GM12878 (cell line): ENCODE results near the gene CEACAM3. TPM values are rescaled to one million over a fixed set of nuclear protein-coding genes. Genes with fewer than 3 reads are reported as not detected.

Experiments used
- ATAC-seq: fragments of 200-7000 bp; cut with Tn5 transposase; 3 replicates; pipeline ENCODE4 v1.9.1; 2020; ENCODE audit warnings: mild to moderate bottlenecking, moderate library complexity
- BruUV-seq: library from RNA; stranded (reverse); fragments of 400-500 nt; replicated peaks from 2 replicates; lab custom pipeline; 2021; lab: Mats Ljungman, UMichigan
- CTCF ChIA-PET: fragments of 300-600 bp; sonication (Branson Sonifier 250); formaldehyde crosslinking; extraction: SDS; loops from one replicate; lab custom pipeline; 2021; ENCODE audit warnings: inconsistent platforms; lab: Yijun Ruan, JAX
- POLR2A ChIA-PET: fragments of 350-600 bp; formaldehyde crosslinking; extraction: SDS; loops from one replicate; lab custom pipeline; 2021; ENCODE audit warnings: inconsistent platforms; lab: Charles Lee
- RAD21 ChIA-PET: fragments of 300-600 bp; sonication (Branson Sonifier 250); formaldehyde crosslinking; loops from one replicate; lab custom pipeline; 2023; ENCODE audit warnings: antibody characterized with exemption; ENCODE audit not compliant: unreplicated experiment; lab: Charles Lee
- SMC1A ChIA-PET: fragments of 300-600 bp; sonication (Branson Sonifier 250); formaldehyde crosslinking; loops from one replicate; lab custom pipeline; 2023; ENCODE audit not compliant: unreplicated experiment, uncharacterized antibody; lab: Charles Lee
- DNase-seq: peaks from one replicate; pipeline ENCODE4 v3.0.0-alpha.2; 2011; ENCODE audit warnings: low read depth, low spot score
- FAIRE-seq: peaks from 3 replicates; lab custom pipeline; 2011; peaks lifted over from hg19 to GRCh38; lab: Jason Lieb, UNC
- H2AFZ ChIP-seq: 2 replicates; pipeline ENCODE4 v1.6.0; 2011; ENCODE audit warnings: low read depth, low read length, control low read depth; ENCODE audit not compliant: control insufficient read depth
- H3K27ac ChIP-seq: 2 replicates; pipeline ENCODE4 v1.5.1; 2011; ENCODE audit warnings: control low read depth; ENCODE audit not compliant: control insufficient read depth, insufficient read depth
- H3K27me3 ChIP-seq, 2 experiments: replicated peaks in 1 of 2; 2 replicates each; pipeline versions ENCODE4 v1.6.0 to v1.6.1; 2011; ENCODE audit warnings: low read length in 1 of 2; ENCODE audit not compliant: control insufficient read depth in 2 of 2, insufficient read depth in 2 of 2
- H3K36me3 ChIP-seq, 2 experiments: 2 replicates each; pipeline ENCODE4 v1.5.1; 2011; ENCODE audit warnings: low read length in 1 of 2; ENCODE audit not compliant: control insufficient read depth in 2 of 2, insufficient read depth in 2 of 2
- H3K4me1 ChIP-seq: 2 replicates; pipeline ENCODE4 v1.6.1; 2011; ENCODE audit warnings: mild to moderate bottlenecking, low read length, moderate library complexity, mixed read lengths; ENCODE audit not compliant: control insufficient read depth, insufficient read depth
- H3K4me2 ChIP-seq: 2 replicates; pipeline ENCODE4 v1.6.0; 2011; ENCODE audit warnings: control low read depth; ENCODE audit not compliant: control insufficient read depth, insufficient read depth
- H3K4me3 ChIP-seq: fragments of 200-600 bp; sonication (generic); 2 replicates; pipeline ENCODE4 v1.5.1; 2016
- H3K79me2 ChIP-seq: 2 replicates; pipeline ENCODE4 v1.6.0; 2011; ENCODE audit warnings: low read length; ENCODE audit not compliant: control insufficient read depth, insufficient read depth
- H3K9ac ChIP-seq: 2 replicates; pipeline ENCODE4 v1.8.0; 2011; ENCODE audit warnings: low read length, control low read depth, mixed read lengths; ENCODE audit not compliant: control insufficient read depth, insufficient read depth
- H3K9me3 ChIP-seq: replicated peaks from 3 replicates; pipeline ENCODE4 v1.5.1; 2011; ENCODE audit warnings: mild to moderate bottlenecking, low read length; ENCODE audit not compliant: control insufficient read depth, insufficient read depth
- H4K20me1 ChIP-seq: 2 replicates; pipeline ENCODE4 v1.6.0; 2011; ENCODE audit not compliant: control insufficient read depth, insufficient read depth
- CUX1 ChIP-seq: IDR thresholded peaks from 2 replicates; pipeline ENCODE4 v1.6.1; 2012; ENCODE audit warnings: improper control_type of control experiment, low read depth, low read length; ENCODE audit not compliant: insufficient replicate concordance
- IKZF1 ChIP-seq: fragments of 450-650 bp; conservative IDR thresholded peaks from 2 replicates; pipeline ENCODE4 v1.6.1; 2017; ENCODE audit warnings: antibody characterized with exemption, mild to moderate bottlenecking
- NRF1 ChIP-seq: conservative IDR thresholded peaks from 2 replicates; pipeline ENCODE4 v1.6.1; 2011; ENCODE audit warnings: mild to moderate bottlenecking, low read depth, low read length, improper control_type of control experiment
- RAD21 ChIP-seq: IDR thresholded peaks from 2 replicates; pipeline ENCODE4 v1.6.1; 2011; ENCODE audit warnings: mild to moderate bottlenecking, low read depth, low read length, moderate library complexity; ENCODE audit not compliant: insufficient read depth
- RBBP5 ChIP-seq: fragments of 200-600 bp; sonication (generic); conservative IDR thresholded peaks from 2 replicates; pipeline ENCODE4 v1.6.1; 2016
- SMAD1 ChIP-seq: fragments of 450-650 bp; IDR thresholded peaks from 2 replicates; pipeline ENCODE4 v1.6.1; 2018; ENCODE audit warnings: mild to moderate bottlenecking, low read depth; ENCODE audit not compliant: partially characterized antibody
- SMAD5 ChIP-seq: IDR thresholded peaks from 2 replicates; pipeline ENCODE4 v1.6.1; 2016; ENCODE audit warnings: antibody characterized with exemption, low read depth
- TCF12 ChIP-seq: IDR thresholded peaks from 2 replicates; pipeline ENCODE4 v1.6.1; 2011; ENCODE audit warnings: low read depth, mild to moderate bottlenecking, low read length
- WGBS: methylation state at CpG from one replicate; pipeline ENCODE4 v1.1.6; 2016; ENCODE audit warnings: low lambda C conversion rate; ENCODE audit not compliant: insufficient replicate concordance, insufficient coverage; ENCODE audit errors: missing lambda C conversion rate; 5-methylcytosine and 5-hydroxymethylcytosine counted together
- in situ Hi-C: fragments of 300-500 bp; cut with MboI; formaldehyde crosslinking; loops from 9 replicates; pipeline ENCODE4 v1.14.3; 2018; ENCODE audit warnings: mixed read lengths
- intact Hi-C: fragments of 100-400 bp; cut with micrococcal nuclease; formaldehyde crosslinking; loops from one replicate; pipeline ENCODE4 v1.14.2; 2022; ENCODE audit not compliant: unreplicated experiment
- polyA plus RNA-seq, 11 experiments: library from polyadenylated mRNA; depleted of rRNA in 4 of 11; unstranded in 6 of 11; stranded (reverse) in 5 of 11; fragments of >200 nt; fragmentation: Nextera tagmentation in 4 of 11; fragmentation: Illumina TruSeq in 1 of 11; extraction: Ambion mirVana in 4 of 11; extraction: Trizol in 1 of 11; gene quantifications; 1 replicate in 1 of 11; 2 replicates in 10 of 11; pipeline versions ENCODE4 v1.2.1 to v1.2.3, GENCODE V29; 2011 to 2016; ENCODE audit warnings: inconsistent platforms in 2 of 11, missing spikeins in 2 of 11, low read depth in 1 of 11
- total RNA-seq, 4 experiments: library from RNA; depleted of rRNA in 3 of 4; stranded (reverse); fragments of >200 nt in 3 of 4; fragmentation: Illumina TruSeq in 1 of 4; extraction: Trizol in 1 of 4; gene quantifications; 2 replicates each; pipeline versions ENCODE4 v1.2.1 to v1.2.3, GENCODE V29; 2013 to 2021

CEACAM3 gene
- total and polyA plus RNA-seq, 10 of the 15 experiments (the other 5 are each of a cell fraction or from before 2014, with no cell fraction given), result not detected

DNA sequence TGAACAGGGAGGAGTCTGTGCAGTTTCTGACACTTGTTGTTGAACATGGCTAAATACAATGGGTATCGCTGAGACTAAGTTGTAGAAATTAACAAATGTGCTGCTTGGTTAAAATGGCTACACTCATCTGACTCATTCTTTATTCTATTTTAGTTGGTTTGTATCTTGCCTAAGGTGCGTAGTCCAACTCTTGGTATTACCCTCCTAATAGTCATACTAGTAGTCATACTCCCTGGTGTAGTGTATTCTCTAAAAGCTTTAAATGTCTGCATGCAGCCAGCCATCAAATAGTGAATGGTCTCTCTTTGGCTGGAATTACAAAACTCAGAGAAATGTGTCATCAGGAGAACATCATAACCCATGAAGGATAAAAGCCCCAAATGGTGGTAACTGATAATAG lies 25.0 kb upstream of the CEACAM3 start:
- Histone ChIP-seq H3K79me2 (no peaks in the 10 kb centered on the region), H3K27me3 (no peaks in the 10 kb centered on the region; a peak in 2 of 4 replicates), H3K9ac (no peak overlapping the region), H3K27ac (no peak overlapping the region), H3K9me3 (no peaks in the 10 kb centered on the region), H3K4me2 (no peak overlapping the region), H4K20me1 (no peaks in the 10 kb centered on the region), H3K36me3 (no peaks in the 10 kb centered on the region), H3K4me1 (no peaks in the 10 kb centered on the region), H3K4me3 (no peak overlapping the region), H2AFZ (no peak overlapping the region)
- 3% methylated on average over 2 of the region's 2 CpGs for WGBS
- CTCF ChIA-PET, result interaction anchor here (0.6 to 2.5 kb wide), 2 partner anchors 14 to 144 kb away, joined by 3 to 15 read pairs; partner anchors contain the start of gene CEACAM4
- no peak for TF ChIP-seq CUX1
- no peak for TF ChIP-seq RBBP5
- no peak for TF ChIP-seq RAD21
- TF ChIP-seq SMAD1, result no peak
- no peak for TF ChIP-seq TCF12
- no peak for TF ChIP-seq SMAD5
- no peak for TF ChIP-seq IKZF1
- no peak for TF ChIP-seq NRF1
- in situ Hi-C loops (no loop called here), intact Hi-C loops (no loop called here)
- DNase-seq (no peak), ATAC-seq (no peak), FAIRE-seq (no peak)
- POLR2A ChIA-PET, result interaction anchor here (0.8 kb wide), 1 partner anchor 10 kb away, joined by 3 read pairs; no protein-coding TSS in a partner anchor
- SMC1A ChIA-PET, result no interaction called here
- BruUV-seq, result no TSS peak
- RAD21 ChIA-PET, result no interaction called here
